ENCODE results near the gene RAB3C.
"Not testable (repeated sequence)": the region's sequence is repeated elsewhere in the genome, so short reads cannot be mapped to it uniquely, and the experiment has no call there.

RAB3C gene

GRCh38 chr5:58582803-58583491 lies at the start of gene RAB3C:
Gene RAB3C (plus strand): TSS chr5:58583075. CDS start chr5:58583209, 134 bp downstream.
- DNase-seq: peak; percentile 92

- not testable (repeated sequence) for DNase-seq
Observed at GRCh38 chr5:58541935-58542334, 40.9 kb upstream of the RAB3C start.

- DNase-seq: peak; percentile 50
Observed at GRCh38 chr5:58542709-58543108, 40.2 kb upstream of the RAB3C start.

GRCh38 chr5:58543723-58544122 lies 39.2 kb upstream of the RAB3C start:
- no peak for DNase-seq

GRCh38 chr5:58544195-58544594 lies 38.7 kb upstream of the RAB3C start:
- DNase-seq: no peak

GRCh38 chr5:58544926-58545325 lies 37.9 kb upstream of the RAB3C start:
- DNase-seq: no peak

GRCh38 chr5:58545912-58546311 lies 37.0 kb upstream of the RAB3C start:
- no peak for DNase-seq

GRCh38 chr5:58548068-58548467 lies 34.8 kb upstream of the RAB3C start:
- DNase-seq: no peak

GRCh38 chr5:58551492-58551891 lies 31.4 kb upstream of the RAB3C start:
- no peak for DNase-seq

GRCh38 chr5:58557665-58558338 lies 25.1 kb upstream of the RAB3C start:
- DNase-seq: not testable (repeated sequence)

GRCh38 chr5:58563016-58563700 lies 19.7 kb upstream of the RAB3C start:
- DNase-seq: not testable (repeated sequence)

GRCh38 chr5:58564043-58564832 lies 18.6 kb upstream of the RAB3C start:
- not testable (repeated sequence) for DNase-seq

GRCh38 chr5:58565033-58565432 lies 17.8 kb upstream of the RAB3C start:
- DNase-seq: no peak

- no peak for DNase-seq
Observed at GRCh38 chr5:58571501-58571900, 11.4 kb upstream of the RAB3C start.

- DNase-seq: not testable (repeated sequence)
Observed at GRCh38 chr5:58572973-58573372, 9.9 kb upstream of the RAB3C start.

- DNase-seq: no peak
Observed at GRCh38 chr5:58579781-58580180, 3.1 kb upstream of the RAB3C start.

GRCh38 chr5:58582019-58582802 lies 664 bp upstream of the RAB3C start:
- DNase-seq: peak; percentile 45

GRCh38 chr5:58595952-58596351 lies 13.1 kb downstream of the RAB3C start:
- DNase-seq: no peak

GRCh38 chr5:58598440-58598839 lies 15.6 kb downstream of the RAB3C start:
- DNase-seq: no peak

- DNase-seq: no peak
Observed at GRCh38 chr5:58599217-58599616, 16.3 kb downstream of the RAB3C start.

GRCh38 chr5:58600613-58601012 lies 17.7 kb downstream of the RAB3C start:
- DNase-seq: not testable (repeated sequence)

- not testable (repeated sequence) for DNase-seq
Observed at GRCh38 chr5:58602889-58603288, 20.0 kb downstream of the RAB3C start.

Measured in NCI-H187 treated with DMSO at 0.1 percent for 48 hours (cell line).